ENCODE measurements around the gene SLC30A7. TPM values are rescaled to one million over a fixed set of nuclear protein-coding genes. Genes with fewer than 3 reads are reported as not detected.

Gene SLC30A7
- total RNA-seq, 1 donor from 2014 or later = 5.7 TPM

- no peak for DNase-seq
- H3K4me1 ChIP-seq = no peaks in the 10 kb centered on the region
- intact Hi-C loops (cut with micrococcal nuclease) = no loop called here
- no peak overlapping the region for H3K27ac ChIP-seq (replicated peaks)
- no peaks in the 10 kb centered on the region for H3K27me3 ChIP-seq (ENCODE audit: low read depth)
- H3K4me3 ChIP-seq = no peak overlapping the region
- H3K9me3 ChIP-seq (replicated peaks) = no peaks in the 10 kb centered on the region
- TF ChIP-seq, protein P1, sequence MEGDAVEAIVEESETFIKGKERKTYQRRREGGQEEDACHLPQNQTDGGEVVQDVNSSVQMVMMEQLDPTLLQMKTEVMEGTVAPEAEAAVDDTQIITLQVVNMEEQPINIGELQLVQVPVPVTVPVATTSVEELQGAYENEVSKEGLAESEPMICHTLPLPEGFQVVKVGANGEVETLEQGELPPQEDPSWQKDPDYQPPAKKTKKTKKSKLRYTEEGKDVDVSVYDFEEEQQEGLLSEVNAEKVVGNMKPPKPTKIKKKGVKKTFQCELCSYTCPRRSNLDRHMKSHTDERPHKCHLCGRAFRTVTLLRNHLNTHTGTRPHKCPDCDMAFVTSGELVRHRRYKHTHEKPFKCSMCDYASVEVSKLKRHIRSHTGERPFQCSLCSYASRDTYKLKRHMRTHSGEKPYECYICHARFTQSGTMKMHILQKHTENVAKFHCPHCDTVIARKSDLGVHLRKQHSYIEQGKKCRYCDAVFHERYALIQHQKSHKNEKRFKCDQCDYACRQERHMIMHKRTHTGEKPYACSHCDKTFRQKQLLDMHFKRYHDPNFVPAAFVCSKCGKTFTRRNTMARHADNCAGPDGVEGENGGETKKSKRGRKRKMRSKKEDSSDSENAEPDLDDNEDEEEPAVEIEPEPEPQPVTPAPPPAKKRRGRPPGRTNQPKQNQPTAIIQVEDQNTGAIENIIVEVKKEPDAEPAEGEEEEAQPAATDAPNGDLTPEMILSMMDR (IDR thresholded peaks at IDR 0.05; ENCODE audit: borderline replicate concordance) = no peak
- H3K36me3 ChIP-seq = peaks cover 94% of the 10 kb centered on the region
These were observed 16.1 kb downstream of the SLC30A7 start for GRCh38 chr1:100912019-100912418.

GRCh38 chr1:100921110-100921706 is 25.3 kb downstream of the SLC30A7 start:
- H3K27me3 ChIP-seq (ENCODE audit: low read depth) = no peaks in the 10 kb centered on the region
- intact Hi-C loops (cut with micrococcal nuclease) = loop anchor here (5.0 kb wide), 1 partner anchor 366 kb away; no protein-coding TSS in a partner anchor
- H3K36me3 ChIP-seq = peaks cover 35% of the 10 kb centered on the region
- no peaks in the 10 kb centered on the region for H3K9me3 ChIP-seq (replicated peaks)
- no peak overlapping the region for H3K4me3 ChIP-seq
- DNase-seq = no peak
- H3K4me1 ChIP-seq = no peaks in the 10 kb centered on the region
- no peak overlapping the region for H3K27ac ChIP-seq (replicated peaks)
- TF ChIP-seq, protein P1 (IDR thresholded peaks at IDR 0.05; ENCODE audit: borderline replicate concordance) = peak; percentile 78

DNA sequence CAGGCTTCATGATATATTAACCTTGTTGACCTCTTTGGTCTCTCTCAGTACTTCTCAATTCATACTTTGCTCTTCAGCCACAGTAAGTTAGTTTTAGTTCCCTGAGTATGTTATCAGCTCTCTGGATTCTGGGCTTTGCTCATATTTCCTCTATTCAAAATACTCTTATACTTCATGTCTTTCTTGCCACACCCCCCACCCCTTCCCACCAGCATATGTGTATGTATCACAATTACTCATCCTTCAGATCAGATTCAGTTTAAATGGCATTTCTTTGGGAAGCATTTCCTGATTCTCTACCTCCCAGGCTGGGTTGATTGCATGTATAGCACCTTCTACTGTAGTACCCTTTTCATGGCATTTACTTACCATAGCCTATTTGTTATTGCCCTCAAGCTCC is 28.3 kb downstream of the SLC30A7 start:
- Histone ChIP-seq H3K4me1 (no peaks in the 10 kb centered on the region), H3K36me3 (peaks cover 10% of the 10 kb centered on the region), H3K4me3 (no peak overlapping the region), H3K27me3 (ENCODE audit: low read depth) (no peaks in the 10 kb centered on the region), H3K27ac (replicated peaks) (no peak overlapping the region), H3K9me3 (replicated peaks) (no peaks in the 10 kb centered on the region)
- intact Hi-C loops (cut with micrococcal nuclease) = loop anchor here (5.0 kb wide), 1 partner anchor 363 kb away; no protein-coding TSS in a partner anchor
- no peak for DNase-seq
- TF ChIP-seq, protein P1 (IDR thresholded peaks at IDR 0.05; ENCODE audit: borderline replicate concordance) = no peak

- H3K9me3 ChIP-seq (replicated peaks) = no peaks in the 10 kb centered on the region
- H3K4me1 ChIP-seq = no peaks in the 10 kb centered on the region
- TF ChIP-seq, protein P1 (IDR thresholded peaks at IDR 0.05; ENCODE audit: borderline replicate concordance) = no peak
- no peaks in the 10 kb centered on the region for H3K27me3 ChIP-seq (ENCODE audit: low read depth)
- no peak for DNase-seq
- H3K4me3 ChIP-seq = no peak overlapping the region
- H3K36me3 ChIP-seq = peaks cover 10% of the 10 kb centered on the region
- no peak overlapping the region for H3K27ac ChIP-seq (replicated peaks)
- intact Hi-C loops (cut with micrococcal nuclease) = loop anchor here (5.0 kb wide), 1 partner anchor 362 kb away; no protein-coding TSS in a partner anchor
These were observed 29.1 kb downstream of the SLC30A7 start for GRCh38 chr1:100924991-100925390.

- H3K4me3 ChIP-seq = no peak overlapping the region
- H3K9me3 ChIP-seq (replicated peaks) = no peaks in the 10 kb centered on the region
- TF ChIP-seq, protein P1 (IDR thresholded peaks at IDR 0.05; ENCODE audit: borderline replicate concordance) = no peak
- peaks cover 10% of the 10 kb centered on the region for H3K36me3 ChIP-seq
- H3K27me3 ChIP-seq (ENCODE audit: low read depth) = no peaks in the 10 kb centered on the region
- no peak for DNase-seq
- intact Hi-C loops (cut with micrococcal nuclease) = no loop called here
- peaks cover 4% of the 10 kb centered on the region for H3K4me1 ChIP-seq
- H3K27ac ChIP-seq (replicated peaks) = no peak overlapping the region
These were observed 30.4 kb downstream of the SLC30A7 start for GRCh38 chr1:100926240-100926639.
